Lung (tissue), 12 donors: Measurements from ENCODE around the gene IMMP1L. TPM values are rescaled to one million over a fixed set of nuclear protein-coding genes. Genes with fewer than 3 reads are reported as not detected.

Experiments
- ATAC-seq: fragments of 200-7000 bp; cut with Tn5 transposase; one replicate; pipeline ENCODE4 v1.9.1; 2020; ENCODE audit warnings: moderate number of reproducible peaks; ENCODE audit not compliant: insufficient read depth, low FRiP score
- DNase-seq, 3 donors: peaks; one replicate each; pipeline ENCODE4 v3.0.0-alpha.2; 2013 to 2017
- H3K27ac ChIP-seq, 2 donors: one replicate each; pipeline ENCODE4 v1.5.1; 2013; ENCODE audit warnings: mild to moderate bottlenecking in 2 of 2, moderate library complexity in 2 of 2, control low read depth in 1 of 2, inconsistent platforms in 1 of 2, low read depth in 1 of 2, low read length in 1 of 2
- H3K27me3 ChIP-seq, 3 donors: one replicate each; pipeline ENCODE4 v1.5.1; 2013; ENCODE audit warnings: low read length in 2 of 3; ENCODE audit not compliant: control insufficient read depth in 3 of 3, insufficient read depth in 3 of 3
- H3K36me3 ChIP-seq, 4 donors: one replicate each; pipeline ENCODE4 v1.5.1; 2013; ENCODE audit warnings: low read length in 4 of 4, mild to moderate bottlenecking in 1 of 4, moderate library complexity in 1 of 4; ENCODE audit not compliant: control insufficient read depth in 4 of 4, insufficient read depth in 4 of 4
- H3K4me1 ChIP-seq, 5 donors: one replicate each; pipeline ENCODE4 v1.5.1; 2013; ENCODE audit warnings: low read length in 5 of 5, mild to moderate bottlenecking in 2 of 5, moderate library complexity in 1 of 5; ENCODE audit not compliant: control insufficient read depth in 5 of 5, insufficient read depth in 5 of 5
- H3K4me3 ChIP-seq: one replicate; pipeline ENCODE4 v1.5.1; 2013; ENCODE audit warnings: mild to moderate bottlenecking, control low read depth, moderate library complexity
- H3K9ac ChIP-seq, 2 donors: one replicate each; pipeline ENCODE4 v1.5.1; 2013; ENCODE audit warnings: low read length in 2 of 2, control low read depth in 1 of 2; ENCODE audit not compliant: insufficient read depth in 1 of 2
- H3K9me3 ChIP-seq, 4 donors: one replicate each; pipeline ENCODE4 v1.5.1; 2013; ENCODE audit warnings: low read length in 3 of 4, mild to moderate bottlenecking in 1 of 4, moderate library complexity in 1 of 4; ENCODE audit not compliant: control insufficient read depth in 4 of 4, insufficient read depth in 3 of 4
- CTCF ChIP-seq: IDR thresholded peaks from 2 replicates; pipeline ENCODE4 v1.5.1; 2012; ENCODE audit warnings: mild to moderate bottlenecking; ENCODE audit errors: control extremely low read depth, extremely low read depth
- WGBS, 2 donors: extraction: QIAGEN DNeasy Blood & Tissue Kit; methylation state at CpG; one replicate each; pipeline ENCODE4 v1.1.7; 2013; 5-methylcytosine and 5-hydroxymethylcytosine counted together
- polyA plus RNA-seq, 2 donors: library from polyadenylated mRNA; stranded (reverse); fragments of 200-250 nt; gene quantifications; one replicate each; pipeline ENCODE4 v1.2.1, GENCODE V29; 2013
- total RNA-seq, 2 donors: library from RNA; depleted of rRNA in 1 of 2; stranded (reverse); fragments of >200 nt in 1 of 2; gene quantifications; one replicate each; pipeline ENCODE4 v1.2.1, GENCODE V29; 2014 to 2021
- donor health status: control.
- donor health status: control.
- donor health status: Bipolar disorder and iron deficiency.
- donor health status: healthy.
- donor health status: DM: yes; HTN: yes; CAD: no.

Gene IMMP1L
- total and polyA plus RNA-seq, 4 donors = 12.6 to 47.9 (median 19.2) TPM

GRCh38 chr11:31479066-31479465, 30.4 kb downstream of the IMMP1L start:
- no peak for ATAC-seq
- Histone ChIP-seq H3K27me3 (no peaks in the 10 kb centered on the region), H3K36me3 (no peaks in the 10 kb centered on the region), H3K27ac (no peak overlapping the region), H3K4me1 (no peaks in the 10 kb centered on the region), H3K9ac (no peak overlapping the region), H3K4me3 (no peak overlapping the region), H3K9me3 (no peaks in the 10 kb centered on the region)
- no peak for TF ChIP-seq CTCF
- DNase-seq = no peak
- 94 to 98% methylated on average over 4 of the region's 4 CpGs for WGBS, 2 donors

GRCh38 chr11:31478223-31478590, 31.2 kb downstream of the IMMP1L start:
- no peak for DNase-seq
- 93 to 94% methylated on average over 2 of the region's 2 CpGs for WGBS, 2 donors
- TF ChIP-seq CTCF = no peak
- Histone ChIP-seq H3K9me3 (no peaks in the 10 kb centered on the region), H3K27ac (no peak overlapping the region), H3K4me1 (no peaks in the 10 kb centered on the region), H3K9ac (no peak overlapping the region), H3K4me3 (no peak overlapping the region), H3K27me3 (no peaks in the 10 kb centered on the region), H3K36me3 (no peaks in the 10 kb centered on the region)
- ATAC-seq = no peak

GRCh38 chr11:31477528-31478222, 31.7 kb downstream of the IMMP1L start:
- 93 to 95% methylated on average over 6 of the region's 6 CpGs for WGBS, 2 donors
- Histone ChIP-seq H3K4me3 (no peak overlapping the region), H3K27ac (no peak overlapping the region), H3K27me3 (no peaks in the 10 kb centered on the region), H3K9ac (no peak overlapping the region), H3K9me3 (no peaks in the 10 kb centered on the region), H3K4me1 (no peaks in the 10 kb centered on the region), H3K36me3 (no peaks in the 10 kb centered on the region)
- no peak for DNase-seq
- TF ChIP-seq CTCF = no peak
- ATAC-seq = no peak

- TF ChIP-seq CTCF = no peak
- ATAC-seq (no peak), DNase-seq (no peak)
- no peaks in the 10 kb centered on the region for H3K4me1 ChIP-seq
- H3K27ac ChIP-seq = no peak overlapping the region
- H3K27me3 ChIP-seq = no peaks in the 10 kb centered on the region
- H3K4me3 ChIP-seq = no peak overlapping the region
- no peak overlapping the region for H3K9ac ChIP-seq
- peaks cover 0 to 3% (median 1%) of the 10 kb centered on the region in 4 donors for H3K36me3 ChIP-seq
- no peaks in the 10 kb centered on the region for H3K9me3 ChIP-seq
Observed at GRCh38 chr11:31474083-31474482, 35.3 kb downstream of the IMMP1L start.
